Measurements from ENCODE around the gene CCDC83.
"Not testable (repeated sequence)": the region's sequence is repeated elsewhere in the genome, so short reads cannot be mapped to it uniquely, and the experiment has no call there.

DNA sequence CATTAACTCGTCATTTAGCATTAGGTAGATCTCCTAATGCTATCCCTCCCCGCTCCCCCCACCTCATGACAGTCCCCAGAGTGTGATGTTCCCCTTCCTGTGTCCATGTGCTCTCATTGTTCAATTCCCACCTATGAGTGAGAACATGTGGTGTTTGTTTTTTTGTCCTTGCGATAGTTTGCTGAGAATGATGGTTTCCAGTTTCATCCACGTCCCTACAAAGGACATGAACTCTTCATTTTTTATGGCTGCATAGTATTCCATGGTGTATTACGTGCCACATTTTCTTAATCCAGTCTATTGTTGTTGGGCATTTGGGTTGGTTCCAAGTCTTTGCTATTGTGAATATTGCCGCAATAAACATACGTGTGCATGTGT, 96.9 kb downstream of the CCDC83 start:
- TF ChIP-seq POLR2A (IDR thresholded peaks at IDR 0.05), result not testable (repeated sequence)
- TF ChIP-seq, protein P1, sequence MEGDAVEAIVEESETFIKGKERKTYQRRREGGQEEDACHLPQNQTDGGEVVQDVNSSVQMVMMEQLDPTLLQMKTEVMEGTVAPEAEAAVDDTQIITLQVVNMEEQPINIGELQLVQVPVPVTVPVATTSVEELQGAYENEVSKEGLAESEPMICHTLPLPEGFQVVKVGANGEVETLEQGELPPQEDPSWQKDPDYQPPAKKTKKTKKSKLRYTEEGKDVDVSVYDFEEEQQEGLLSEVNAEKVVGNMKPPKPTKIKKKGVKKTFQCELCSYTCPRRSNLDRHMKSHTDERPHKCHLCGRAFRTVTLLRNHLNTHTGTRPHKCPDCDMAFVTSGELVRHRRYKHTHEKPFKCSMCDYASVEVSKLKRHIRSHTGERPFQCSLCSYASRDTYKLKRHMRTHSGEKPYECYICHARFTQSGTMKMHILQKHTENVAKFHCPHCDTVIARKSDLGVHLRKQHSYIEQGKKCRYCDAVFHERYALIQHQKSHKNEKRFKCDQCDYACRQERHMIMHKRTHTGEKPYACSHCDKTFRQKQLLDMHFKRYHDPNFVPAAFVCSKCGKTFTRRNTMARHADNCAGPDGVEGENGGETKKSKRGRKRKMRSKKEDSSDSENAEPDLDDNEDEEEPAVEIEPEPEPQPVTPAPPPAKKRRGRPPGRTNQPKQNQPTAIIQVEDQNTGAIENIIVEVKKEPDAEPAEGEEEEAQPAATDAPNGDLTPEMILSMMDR (IDR thresholded peaks at IDR 0.05), result not testable (repeated sequence)

Data from heart left ventricle (tissue), 13 donors.